Adrenal gland (tissue), 12 donors: ENCODE data around the gene SYNGR4. TPM values are rescaled to one million over a fixed set of nuclear protein-coding genes. Genes with fewer than 3 reads are reported as not detected.
A peak's percentile ranks its signal among the peaks of the same experiment; 100 is the strongest.

ENCODE experiments used
- DNase-seq, 7 donors: peaks; one replicate each; pipeline ENCODE4 v3.0.0-alpha.2; 2019 to 2020
- H3K27ac ChIP-seq, 5 donors: fragments of 200-600 bp; sonication (generic) in 4 of 5; 1 replicate in 3 of 5; 2 replicates in 2 of 5; pipeline versions ENCODE4 v1.5.1 to v1.8.0; 2016 to 2020; ENCODE audit warnings: mild to moderate bottlenecking in 1 of 5
- H3K27me3 ChIP-seq: fragments of 200-600 bp; 2 replicates; pipeline ENCODE4 v1.8.0; 2021
- H3K36me3 ChIP-seq, 2 donors: fragments of 200-600 bp; replicated peaks in 1 of 2; 1 replicate in 1 of 2; 2 replicates in 1 of 2; pipeline versions ENCODE4 v1.5.1 to v1.8.0; 2018 to 2022
- H3K4me1 ChIP-seq, 2 donors: fragments of 200-600 bp; replicated peaks in 1 of 2; 1 replicate in 1 of 2; 2 replicates in 1 of 2; pipeline versions ENCODE4 v1.5.1 to v1.8.0; 2018 to 2021
- H3K4me3 ChIP-seq, 4 donors: fragments of 200-600 bp; sonication (generic) in 3 of 4; one replicate each; pipeline ENCODE4 v1.5.1; 2016 to 2018
- H3K9me3 ChIP-seq, 3 donors: fragments of 200-600 bp; sonication (generic) in 1 of 3; replicated peaks in 1 of 3; 1 replicate in 2 of 3; 2 replicates in 1 of 3; pipeline versions ENCODE4 v1.5.1 to v1.8.0; 2016 to 2021
- POLR2A ChIP-seq, 2 donors: fragments of 450-650 bp; IDR thresholded peaks; one replicate each; pipeline ENCODE4 v1.6.1; 2017; ENCODE audit warnings: antibody characterized with exemption in 2 of 2, mild to moderate bottlenecking in 2 of 2, moderate library complexity in 1 of 2
- WGBS, 4 donors: extraction: QIAGEN DNeasy Blood & Tissue Kit in 2 of 4; methylation state at CpG; one replicate each; pipeline versions ENCODE4 v1.1.5 to v1.1.7; 2013 to 2017; 5-methylcytosine and 5-hydroxymethylcytosine counted together
- intact Hi-C, 2 donors: fragments of 100-400 bp; cut with DNase I; formaldehyde crosslinking; loops; one replicate each; pipeline versions ENCODE4 v1.14.1 to v1.15.0; 2022 to 2023
- polyA plus RNA-seq, 3 donors: library from polyadenylated mRNA; stranded (reverse); fragments of 200-250 nt in 2 of 3; fragments of 350-450 nt in 1 of 3; fragmentation: Illumina TruSeq in 1 of 3; extraction: RNeasy Lipid Tissue Mini Kit (QIAGEN cat#74804) in 1 of 3; gene quantifications; one replicate each; pipeline ENCODE4 v1.2.3, GENCODE V29; 2013 to 2014
- total RNA-seq, 9 donors: library from RNA; depleted of rRNA in 4 of 9; stranded (reverse); fragments of >200 nt in 4 of 9; fragments of 120-200 nt in 1 of 9; fragmentation: NEBNext Ultra II Directional in 1 of 9; extraction: Animal tissue kit (Norgen Biotek cat#: 25700) in 1 of 9; gene quantifications; one replicate each; pipeline versions ENCODE4 v1.1.0 to v1.2.4, GENCODE V29; 2013 to 2023
- TF ChIP-seq, protein P1 (sequence below), 6 experiments: fragments of 450-650 bp in 4 of 6; fragments of 200-600 bp in 2 of 6; sonication (generic) in 1 of 6; IDR thresholded peaks; 1 replicate in 5 of 6; 2 replicates in 1 of 6; pipeline versions ENCODE4 v1.5.1 to v1.8.0; 2016 to 2021; ENCODE audit warnings: antibody characterized with exemption in 6 of 6, mild to moderate bottlenecking in 2 of 6, moderate library complexity in 1 of 6
- donor health status: healthy with polysubstance abuse.
- donor health status: Bipolar disorder and iron deficiency.
- donor health status: DM: yes; HTN: yes; CAD: no.
- donor health status: DM: no; HTN: no; CAD: no.
- donor health status: DM: no; HTN: no; CAD: no.
- donor health status: DM: yes; HTN: yes; CAD: no.

SYNGR4 gene
- total and polyA plus RNA-seq, 12 donors, result 0.13 TPM; not detected in 11

DNA sequence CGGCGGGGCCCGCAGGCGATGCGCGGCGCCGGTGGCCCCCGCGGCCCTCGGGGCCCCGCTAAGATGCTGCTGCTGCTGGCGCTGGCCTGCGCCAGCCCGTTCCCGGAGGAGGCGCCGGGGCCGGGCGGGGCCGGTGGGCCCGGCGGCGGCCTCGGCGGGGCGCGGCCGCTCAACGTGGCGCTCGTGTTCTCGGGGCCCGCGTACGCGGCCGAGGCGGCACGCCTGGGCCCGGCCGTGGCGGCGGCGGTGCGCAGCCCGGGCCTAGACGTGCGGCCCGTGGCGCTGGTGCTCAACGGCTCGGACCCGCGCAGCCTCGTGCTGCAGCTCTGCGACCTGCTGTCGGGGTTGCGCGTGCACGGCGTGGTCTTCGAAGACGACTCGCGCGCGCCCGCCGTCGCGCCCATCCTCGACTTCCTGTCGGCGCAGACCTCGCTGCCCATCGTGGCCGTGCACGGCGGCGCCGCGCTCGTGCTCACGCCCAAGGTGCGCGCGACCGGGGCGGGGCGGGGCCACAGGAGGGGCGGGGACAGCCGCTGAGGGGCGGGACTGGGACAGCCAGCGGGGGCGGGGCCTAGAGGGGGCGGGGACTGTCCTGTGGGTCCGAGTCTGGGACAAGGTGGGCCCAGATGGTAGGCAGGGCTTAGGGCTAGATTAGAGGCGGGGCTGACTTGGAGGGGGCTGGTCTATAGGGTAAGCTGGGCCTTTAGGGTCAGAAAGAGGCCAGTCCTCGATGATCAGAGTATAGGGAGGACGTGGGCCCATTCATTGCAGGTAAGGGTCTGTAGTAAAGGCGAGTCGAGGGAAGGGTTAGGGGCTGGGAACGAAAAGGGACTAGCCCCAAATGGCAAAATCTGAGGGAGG is 34.4 kb downstream of the SYNGR4 start:
- intact Hi-C loops, result loop anchor here in 1 of 2 donors (10.0 kb wide), 1 partner anchor 46 kb away; the partner anchor contains the start of gene GRWD1
- Histone ChIP-seq H3K9me3 (no peaks in the 10 kb centered on the region), H3K36me3 (no peaks in the 10 kb centered on the region), H3K4me1 (peaks cover 0 to 6% of the 10 kb centered on the region in 2 donors), H3K27me3 (peaks cover 35% of the 10 kb centered on the region), H3K4me3 (peak overlapping the region in 1 of 4 donors; percentile 52), H3K27ac (peak overlapping the region in 1 of 5 donors; percentile 68)
- DNase-seq, result peak; percentile 54 to 74 (median 62)
- WGBS, 4 donors, result 6 to 31% (median 17%) methylated on average over 16 to 104 of the region's 104 CpGs
- TF ChIP-seq, protein P1, sequence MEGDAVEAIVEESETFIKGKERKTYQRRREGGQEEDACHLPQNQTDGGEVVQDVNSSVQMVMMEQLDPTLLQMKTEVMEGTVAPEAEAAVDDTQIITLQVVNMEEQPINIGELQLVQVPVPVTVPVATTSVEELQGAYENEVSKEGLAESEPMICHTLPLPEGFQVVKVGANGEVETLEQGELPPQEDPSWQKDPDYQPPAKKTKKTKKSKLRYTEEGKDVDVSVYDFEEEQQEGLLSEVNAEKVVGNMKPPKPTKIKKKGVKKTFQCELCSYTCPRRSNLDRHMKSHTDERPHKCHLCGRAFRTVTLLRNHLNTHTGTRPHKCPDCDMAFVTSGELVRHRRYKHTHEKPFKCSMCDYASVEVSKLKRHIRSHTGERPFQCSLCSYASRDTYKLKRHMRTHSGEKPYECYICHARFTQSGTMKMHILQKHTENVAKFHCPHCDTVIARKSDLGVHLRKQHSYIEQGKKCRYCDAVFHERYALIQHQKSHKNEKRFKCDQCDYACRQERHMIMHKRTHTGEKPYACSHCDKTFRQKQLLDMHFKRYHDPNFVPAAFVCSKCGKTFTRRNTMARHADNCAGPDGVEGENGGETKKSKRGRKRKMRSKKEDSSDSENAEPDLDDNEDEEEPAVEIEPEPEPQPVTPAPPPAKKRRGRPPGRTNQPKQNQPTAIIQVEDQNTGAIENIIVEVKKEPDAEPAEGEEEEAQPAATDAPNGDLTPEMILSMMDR (IDR thresholded peaks at IDR 0.05), result no peak
- TF ChIP-seq POLR2A (IDR thresholded peaks at IDR 0.05), result no peak

DNA sequence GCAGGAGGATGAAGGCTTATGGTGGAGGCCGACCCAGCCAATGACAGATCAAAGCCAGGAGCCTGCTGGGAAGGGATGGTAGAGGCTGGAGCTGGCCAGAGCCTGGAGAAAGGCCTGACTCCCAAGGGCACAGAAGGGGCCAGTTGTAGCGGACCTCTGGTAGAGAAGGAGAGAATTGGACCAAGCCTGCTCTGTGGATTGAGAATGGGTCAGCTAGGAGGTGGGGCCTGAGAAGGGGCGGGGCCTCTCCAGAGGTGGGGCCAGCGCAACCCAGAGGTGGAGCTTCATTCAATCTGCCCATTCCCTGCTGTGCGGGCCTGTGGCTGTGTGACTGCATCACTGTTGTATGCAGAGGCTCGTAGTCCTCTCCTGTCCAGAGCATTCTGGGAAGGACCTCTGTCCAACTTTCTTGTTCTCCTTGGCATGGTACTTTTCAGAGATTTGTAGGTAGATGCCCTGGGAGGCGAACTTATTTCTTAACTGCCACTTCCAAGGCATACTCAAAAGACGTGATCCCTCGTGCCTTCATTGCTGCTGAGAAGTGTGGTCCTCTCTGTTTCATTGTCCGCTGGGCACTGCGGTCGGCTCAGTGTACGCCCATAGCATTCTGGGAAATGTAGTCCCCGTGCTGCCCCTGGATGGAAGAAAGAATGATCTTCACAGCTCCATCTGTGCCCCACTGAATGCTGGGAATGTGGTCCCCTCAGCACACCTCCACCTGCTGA is 36.0 kb downstream of the SYNGR4 start:
- Histone ChIP-seq H3K4me3 (peak overlapping the region in 1 of 4 donors; percentile 3), H3K4me1 (peaks cover 0 to 6% of the 10 kb centered on the region in 2 donors), H3K27ac (peak overlapping the region in 2 of 5 donors; percentile 23 to 33), H3K27me3 (peaks cover 20% of the 10 kb centered on the region), H3K9me3 (no peaks in the 10 kb centered on the region), H3K36me3 (no peaks in the 10 kb centered on the region)
- TF ChIP-seq POLR2A (IDR thresholded peaks at IDR 0.05), result no peak
- TF ChIP-seq, protein P1 (IDR thresholded peaks at IDR 0.05), result no peak
- DNase-seq, result peak in 5 of 7 donors; percentile 34 to 67 (median 59)
- intact Hi-C loops, result no loop called here
- WGBS, 4 donors, result 43 to 53% (median 49%) methylated on average over 11 to 14 of the region's 14 CpGs

DNA sequence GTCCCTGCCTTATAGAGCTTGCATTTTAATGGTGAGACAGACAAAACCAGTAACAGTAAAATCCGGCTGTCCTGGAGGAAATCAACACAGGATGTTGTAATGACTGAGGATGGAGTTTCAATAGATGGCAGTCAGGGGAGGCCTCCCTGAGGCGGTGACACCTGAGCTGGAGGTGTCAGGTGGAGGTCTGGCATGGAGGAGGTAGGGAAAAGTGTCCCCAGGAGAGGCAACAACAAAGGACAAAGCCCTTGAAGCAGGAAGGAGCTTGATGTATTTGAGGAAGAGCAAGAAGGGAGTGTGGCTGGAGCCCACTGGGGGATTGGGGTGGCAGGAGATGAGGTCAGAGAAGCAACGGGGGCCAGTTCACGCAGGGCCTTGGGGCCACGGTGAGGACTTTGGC is 37.1 kb downstream of the SYNGR4 start:
- 75 to 84% (median 79%) methylated on average over 5 of the region's 5 CpGs for WGBS, 4 donors
- H3K36me3 ChIP-seq, result no peaks in the 10 kb centered on the region
- intact Hi-C loops, result no loop called here
- peaks cover 10% of the 10 kb centered on the region for H3K27me3 ChIP-seq
- H3K9me3 ChIP-seq, result no peaks in the 10 kb centered on the region
- H3K27ac ChIP-seq, result no peak overlapping the region
- no peak overlapping the region for H3K4me3 ChIP-seq
- peaks cover 0 to 6% of the 10 kb centered on the region in 2 donors for H3K4me1 ChIP-seq
- no peak for DNase-seq
- TF ChIP-seq, protein P1 (IDR thresholded peaks at IDR 0.05), result no peak
- no peak for TF ChIP-seq POLR2A (IDR thresholded peaks at IDR 0.05)

DNA sequence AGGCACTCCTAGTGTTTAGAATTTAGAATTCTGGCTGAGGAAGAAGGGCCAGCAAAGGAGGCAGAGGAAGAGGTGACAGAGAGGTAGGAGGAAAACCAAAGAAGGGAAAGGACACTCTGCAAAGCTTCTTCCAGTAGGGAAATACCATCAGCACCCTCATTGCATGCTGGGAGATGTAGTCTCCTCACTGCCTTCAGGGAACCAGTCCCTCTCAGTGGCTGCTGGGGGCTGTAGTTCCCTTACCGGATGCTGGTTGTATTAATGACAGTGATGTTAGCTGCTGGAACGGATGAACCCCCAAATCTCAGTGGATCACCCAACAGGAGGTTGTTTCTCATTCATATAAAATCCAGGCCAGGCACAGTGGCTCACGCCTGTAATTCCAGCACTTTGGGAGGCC is 39.4 kb downstream of the SYNGR4 start:
- Histone ChIP-seq H3K27me3 (no peaks in the 10 kb centered on the region), H3K4me3 (no peak overlapping the region), H3K27ac (no peak overlapping the region), H3K36me3 (no peaks in the 10 kb centered on the region), H3K9me3 (no peaks in the 10 kb centered on the region), H3K4me1 (no peaks in the 10 kb centered on the region)
- WGBS, 4 donors, result 32 to 52% (median 41%) methylated on average over 3 of the region's 3 CpGs
- intact Hi-C loops, result no loop called here
- TF ChIP-seq, protein P1 (IDR thresholded peaks at IDR 0.05), result no peak
- no peak for TF ChIP-seq POLR2A (IDR thresholded peaks at IDR 0.05)
- peak in 4 of 7 donors; percentile 51 to 79 (median 62) for DNase-seq
